Amygdala (tissue), 56 donors: ENCODE results near the gene DPF3.

ENCODE experiments used
- DNase-seq, 56 donors: peaks; one replicate each; lab custom pipeline; 2025; lab: John Stamatoyannopoulos, UW

DPF3 gene

GRCh38 chr14:72745991-72746980 is 147.6 kb downstream of the DPF3 start:
- no peak for DNase-seq

- DNase-seq, result no peak
Observed at GRCh38 chr14:72745546-72745945, 148.4 kb downstream of the DPF3 start.

- DNase-seq, result no peak
Observed at GRCh38 chr14:72744416-72745120, 149.3 kb downstream of the DPF3 start.

- peak in 2 of 56 donors; percentile 16 to 64 for DNase-seq
Observed at GRCh38 chr14:72743626-72744025, 150.3 kb downstream of the DPF3 start.

GRCh38 chr14:72742838-72743195 is 151.1 kb downstream of the DPF3 start:
- DNase-seq, result peak in 3 of 56 donors; percentile 15 to 35 (median 16)

GRCh38 chr14:72742118-72742837 is 151.6 kb downstream of the DPF3 start:
- peak in 10 of 56 donors; percentile 15 to 47 (median 36) for DNase-seq

GRCh38 chr14:72741826-72742117 is 152.1 kb downstream of the DPF3 start:
- DNase-seq, result no peak

GRCh38 chr14:72740966-72741825 is 152.7 kb downstream of the DPF3 start:
- no peak for DNase-seq

GRCh38 chr14:72740504-72740961 is 153.4 kb downstream of the DPF3 start:
- DNase-seq, result no peak

GRCh38 chr14:72739446-72740405 is 154.2 kb downstream of the DPF3 start:
- no peak for DNase-seq

- DNase-seq, result no peak
Observed at GRCh38 chr14:72738161-72738611, 155.7 kb downstream of the DPF3 start.

GRCh38 chr14:72737560-72737943 is 156.3 kb downstream of the DPF3 start:
- no peak for DNase-seq

GRCh38 chr14:72736786-72737559 is 156.9 kb downstream of the DPF3 start:
- no peak for DNase-seq

GRCh38 chr14:72736308-72736707 is 157.6 kb downstream of the DPF3 start:
- no peak for DNase-seq

GRCh38 chr14:72732022-72732780 is 161.7 kb downstream of the DPF3 start:
- no peak for DNase-seq

GRCh38 chr14:72731252-72732020 is 162.5 kb downstream of the DPF3 start:
- DNase-seq, result peak in 10 of 56 donors; percentile 12 to 50 (median 25)
